Mammary epithelial cell (primary cell): ENCODE results near the gene CCDC138.
A peak's percentile ranks its signal among the peaks of the same experiment; 100 is the strongest.

ENCODE experiments used
- CTCF ChIP-seq, 2 donors: IDR thresholded peaks in 1 of 2; conservative IDR thresholded peaks in 1 of 2; 2 replicates each; pipeline ENCODE4 v1.5.1; 2011 to 2012; ENCODE audit warnings: inconsistent platforms in 2 of 2, low read length in 2 of 2, mild to moderate bottlenecking in 2 of 2, control low read depth in 1 of 2, low read depth in 1 of 2; ENCODE audit not compliant: insufficient read depth in 1 of 2; ENCODE audit errors: extremely low read depth in 1 of 2
- EZH2 ChIP-seq: IDR thresholded peaks from 2 replicates; pipeline ENCODE4 v1.6.1; 2012; ENCODE audit warnings: low read length, inconsistent platforms, borderline replicate concordance

DNA sequence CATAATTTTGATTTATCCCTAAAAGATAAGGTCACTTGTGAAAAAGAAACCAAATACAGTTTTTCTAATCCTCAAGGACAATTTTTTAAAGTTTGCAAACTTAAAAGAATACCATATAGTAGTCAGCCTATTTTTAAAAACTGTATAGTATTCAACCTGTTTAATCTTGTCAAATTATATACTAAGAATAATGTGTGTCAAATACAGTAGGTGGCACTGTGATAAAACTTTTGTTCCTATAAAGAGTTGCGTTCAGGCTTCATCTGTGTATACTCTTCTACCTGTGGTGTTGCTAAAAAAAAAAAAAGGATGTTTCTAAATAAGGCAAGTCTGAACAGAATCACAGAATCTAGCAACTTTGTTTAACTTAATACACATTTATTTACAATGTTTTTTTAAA, 68.6 kb downstream of the CCDC138 start:
- TF ChIP-seq EZH2 = no peak
- peak; percentile 28 to 36 for TF ChIP-seq CTCF (conservative IDR thresholded peaks at IDR 0.05 in 1 of 2, IDR thresholded peaks at IDR 0.05 in 1 of 2; ENCODE audit: extremely low read depth in 1 of 2, insufficient read depth in 1 of 2, low read depth in 1 of 2, low read length in 2 of 2)
